AG09319 (cell line): ENCODE measurements around the gene RBPJL.

Experiments
- DNase-seq: peaks from one replicate; pipeline ENCODE4 v3.0.0-alpha.2; 2010; ENCODE audit warnings: low read depth; ENCODE audit errors: extremely low read depth
- TF ChIP-seq, protein P1 (sequence below): IDR thresholded peaks from 2 replicates; pipeline ENCODE4 v1.5.1; 2011; ENCODE audit warnings: low read depth, mild to moderate bottlenecking, inconsistent platforms, low read length, moderate library complexity

The RBPJL gene

DNA sequence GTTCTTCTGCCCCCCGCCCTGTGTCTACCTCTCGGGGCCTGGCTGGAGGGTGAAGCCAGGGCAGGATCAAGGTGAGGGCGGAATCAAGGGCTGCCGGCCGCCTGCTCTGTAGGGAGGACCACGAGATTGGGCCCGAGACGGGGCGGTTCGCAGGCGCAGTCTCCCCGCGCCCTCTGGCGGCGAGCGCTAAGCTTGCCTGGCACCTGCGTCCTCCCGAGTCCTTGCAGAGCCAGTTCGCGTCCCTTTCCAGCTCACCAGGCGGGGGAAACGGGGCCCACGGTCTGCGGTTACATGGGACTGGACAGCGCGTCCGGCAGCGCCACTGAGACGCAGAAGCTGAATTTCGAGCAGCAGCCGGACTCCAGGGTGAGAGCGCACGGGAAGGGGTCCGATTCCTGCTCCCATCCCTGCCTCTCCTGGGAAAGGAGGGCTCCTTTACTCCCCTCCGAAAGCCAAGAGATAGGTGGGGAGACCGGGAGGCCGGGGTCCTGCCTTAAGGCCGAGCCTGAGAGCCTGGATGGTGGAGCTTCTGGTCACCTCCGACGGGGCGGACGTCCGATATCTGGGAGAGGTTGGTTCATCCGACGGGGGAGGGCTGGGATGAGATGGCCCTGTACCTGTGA, 5.1 kb downstream of the RBPJL start:
- no peak for DNase-seq

DNA sequence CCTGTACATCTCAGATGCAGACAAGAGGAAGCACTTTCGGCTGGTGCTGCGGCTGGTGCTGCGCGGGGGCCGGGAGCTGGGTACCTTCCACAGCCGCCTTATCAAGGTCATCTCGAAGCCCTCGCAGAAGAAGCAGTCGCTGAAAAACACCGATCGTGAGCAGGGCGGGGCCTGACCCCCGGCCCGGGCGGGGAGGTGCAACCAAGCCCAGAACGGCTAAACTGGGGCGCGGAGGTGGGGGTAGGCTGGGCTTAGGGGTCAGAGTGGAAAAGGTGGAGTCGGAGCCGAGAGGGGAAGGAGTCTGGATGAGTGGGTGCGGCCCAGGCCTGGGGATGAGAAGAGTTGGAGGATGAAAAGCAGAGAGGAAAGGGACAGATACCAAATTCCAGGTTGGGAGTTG, 5.6 kb downstream of the RBPJL start:
- TF ChIP-seq, protein P1, sequence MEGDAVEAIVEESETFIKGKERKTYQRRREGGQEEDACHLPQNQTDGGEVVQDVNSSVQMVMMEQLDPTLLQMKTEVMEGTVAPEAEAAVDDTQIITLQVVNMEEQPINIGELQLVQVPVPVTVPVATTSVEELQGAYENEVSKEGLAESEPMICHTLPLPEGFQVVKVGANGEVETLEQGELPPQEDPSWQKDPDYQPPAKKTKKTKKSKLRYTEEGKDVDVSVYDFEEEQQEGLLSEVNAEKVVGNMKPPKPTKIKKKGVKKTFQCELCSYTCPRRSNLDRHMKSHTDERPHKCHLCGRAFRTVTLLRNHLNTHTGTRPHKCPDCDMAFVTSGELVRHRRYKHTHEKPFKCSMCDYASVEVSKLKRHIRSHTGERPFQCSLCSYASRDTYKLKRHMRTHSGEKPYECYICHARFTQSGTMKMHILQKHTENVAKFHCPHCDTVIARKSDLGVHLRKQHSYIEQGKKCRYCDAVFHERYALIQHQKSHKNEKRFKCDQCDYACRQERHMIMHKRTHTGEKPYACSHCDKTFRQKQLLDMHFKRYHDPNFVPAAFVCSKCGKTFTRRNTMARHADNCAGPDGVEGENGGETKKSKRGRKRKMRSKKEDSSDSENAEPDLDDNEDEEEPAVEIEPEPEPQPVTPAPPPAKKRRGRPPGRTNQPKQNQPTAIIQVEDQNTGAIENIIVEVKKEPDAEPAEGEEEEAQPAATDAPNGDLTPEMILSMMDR: no peak
- DNase-seq: no peak

More for the DNA sequence above, 5.1 kb downstream of the RBPJL start:
- TF ChIP-seq, protein P1: peak; percentile 82

DNA sequence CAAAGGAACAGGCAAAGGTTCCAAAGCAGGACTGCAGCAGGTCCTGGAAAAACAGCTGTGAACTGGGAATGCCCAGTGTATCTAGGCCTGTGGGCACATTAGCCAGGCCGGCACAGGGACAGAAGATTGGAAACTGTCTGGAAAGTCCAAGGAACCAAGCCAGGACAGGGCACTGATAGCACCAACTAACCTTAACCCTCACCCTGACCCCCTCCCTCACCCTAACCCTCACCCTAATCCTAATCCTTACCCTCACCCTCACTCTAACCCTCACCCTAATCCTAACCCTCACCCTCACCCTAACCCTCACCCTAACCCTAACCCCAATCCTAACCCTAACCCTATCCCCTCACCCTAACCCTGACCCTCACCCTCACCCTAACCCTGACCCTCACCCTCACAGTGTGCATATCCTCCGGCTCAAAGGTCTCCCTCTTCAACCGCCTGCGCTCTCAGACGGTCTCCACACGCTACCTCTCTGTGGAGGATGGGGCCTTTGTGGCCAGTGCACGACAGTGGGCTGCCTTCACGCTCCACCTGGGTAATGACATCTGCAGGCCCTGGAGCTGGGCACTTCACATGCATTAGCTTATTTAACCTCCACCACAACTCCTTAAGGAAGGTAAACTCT, 6.5 kb downstream of the RBPJL start:
- DNase-seq: no peak
- TF ChIP-seq, protein P1: no peak

DNA sequence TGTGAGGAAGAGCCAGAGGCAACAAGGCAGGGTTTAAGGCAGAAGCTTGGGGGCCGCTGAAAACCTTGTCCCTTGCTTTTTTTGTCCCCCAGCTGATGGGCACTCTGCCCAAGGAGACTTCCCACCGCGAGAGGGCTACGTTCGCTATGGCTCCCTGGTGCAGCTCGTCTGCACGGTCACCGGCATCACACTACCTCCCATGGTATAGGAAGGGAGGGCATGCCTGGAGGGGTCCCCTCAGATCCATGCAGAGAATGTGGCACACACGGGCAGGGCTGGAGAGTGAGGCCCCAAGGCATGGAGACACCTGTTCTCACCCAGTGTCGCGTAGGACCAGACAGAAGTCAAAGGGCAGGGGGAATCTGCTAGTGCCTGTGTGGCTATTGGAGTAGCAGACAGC, 7.3 kb downstream of the RBPJL start:
- DNase-seq: no peak

DNA sequence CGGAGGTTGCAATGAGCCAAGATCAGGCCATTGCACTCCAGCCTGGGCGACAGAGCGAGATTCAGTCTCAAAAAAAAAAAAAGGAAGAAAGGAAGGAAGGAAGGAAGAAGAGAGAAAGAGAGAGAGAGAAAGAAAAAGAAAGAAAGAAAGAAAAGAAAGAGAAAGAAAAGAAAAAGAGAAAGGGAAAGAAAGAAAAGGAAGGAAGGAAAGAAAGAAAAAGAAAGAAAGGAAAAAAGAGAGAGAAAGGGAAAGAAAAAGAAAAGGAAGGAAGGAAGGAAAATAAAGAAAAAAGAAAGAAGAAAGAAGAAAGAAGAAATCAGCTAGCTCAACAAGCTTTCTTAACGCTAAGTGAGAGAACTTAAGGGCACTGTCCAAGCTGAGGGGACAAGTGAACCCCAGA, 9.0 kb downstream of the RBPJL start:
- no peak for DNase-seq
- TF ChIP-seq, protein P1: no peak

More for the DNA sequence above, 7.3 kb downstream of the RBPJL start:
- TF ChIP-seq, protein P1: no peak

DNA sequence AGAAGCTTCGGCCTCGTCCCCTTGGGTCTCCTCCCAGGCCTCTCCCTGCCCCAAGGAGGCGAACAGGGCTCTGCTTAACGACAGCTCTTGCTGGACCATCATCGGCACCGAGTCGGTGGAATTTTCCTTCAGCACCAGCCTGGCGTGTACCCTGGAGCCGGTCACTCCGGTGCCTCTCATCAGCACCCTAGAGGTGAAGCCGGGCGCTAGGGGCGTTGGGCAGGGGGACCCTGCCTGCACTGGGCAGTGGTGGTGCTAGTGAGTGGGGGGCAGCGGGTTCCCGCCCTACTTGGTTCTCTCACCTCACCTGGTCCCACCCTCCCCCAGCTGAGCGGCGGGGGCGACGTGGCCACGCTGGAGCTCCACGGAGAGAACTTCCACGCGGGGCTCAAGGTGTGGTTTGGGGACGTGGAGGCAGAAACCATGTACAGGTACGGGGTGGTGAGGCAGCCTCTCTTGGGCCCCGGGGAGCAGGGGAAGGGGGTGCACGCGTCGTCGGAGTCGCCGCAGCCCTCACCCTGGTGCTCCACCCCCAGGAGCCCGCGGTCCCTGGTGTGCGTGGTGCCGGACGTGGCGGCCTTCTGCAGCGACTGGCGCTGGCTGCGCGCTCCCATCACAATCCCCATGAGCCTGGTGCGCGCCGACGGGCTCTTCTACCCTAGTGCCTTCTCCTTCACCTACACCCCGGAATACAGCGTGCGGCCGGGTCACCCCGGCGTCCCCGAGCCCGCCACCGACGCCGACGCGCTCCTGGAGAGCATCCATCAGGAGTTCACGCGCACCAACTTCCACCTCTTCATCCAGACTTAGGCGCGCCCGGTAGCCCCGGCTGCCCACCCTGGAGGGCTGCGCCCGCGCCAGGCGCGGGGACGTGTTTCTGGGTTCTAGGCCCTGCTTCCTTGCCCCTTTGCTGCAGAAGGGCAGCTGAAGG, 9.8 kb downstream of the RBPJL start:
- TF ChIP-seq, protein P1: no peak
- no peak for DNase-seq

DNA sequence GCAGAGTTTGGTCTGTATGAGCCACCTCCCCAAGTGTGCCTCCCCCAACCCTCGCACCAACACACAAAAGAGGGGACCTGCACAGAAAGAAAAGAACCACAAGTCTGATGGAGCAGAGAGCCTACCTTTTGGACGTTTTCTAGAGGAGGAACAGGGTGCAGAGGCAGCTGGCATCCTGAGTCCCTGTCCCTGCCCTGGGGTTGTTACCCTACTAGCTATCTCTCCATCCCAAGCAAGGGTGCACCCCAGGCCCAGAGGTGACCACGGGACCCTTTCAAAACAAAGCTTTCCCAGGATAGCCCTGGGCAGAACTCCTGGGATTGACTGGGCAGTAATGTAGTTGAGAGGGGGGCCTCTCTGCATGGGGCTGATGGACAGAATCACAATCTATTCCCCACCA, 11.2 kb downstream of the RBPJL start:
- TF ChIP-seq, protein P1: no peak
- no peak for DNase-seq
